Aortic smooth muscle cell (primary cell): ENCODE measurements around the gene ADGRV1. TPM values are rescaled to one million over a fixed set of nuclear protein-coding genes. Genes with fewer than 3 reads are reported as not detected.

ENCODE experiments used
- total RNA-seq: library from RNA; depleted of rRNA; stranded (reverse); fragments of >200 nt; gene quantifications from 2 replicates; pipeline ENCODE4 v1.2.3, GENCODE V29; 2014

ADGRV1 gene
- 0.13 and 0.19 TPM in 2 replicates for total RNA-seq

GRCh38 chr5:90558344-90559192, at the start of gene ADGRV1:
ADGRV1 (plus strand) TSS chr5:90558797; CDS start chr5:90558896, 99 bp downstream.

GRCh38 chr5:90529194-90529938, 29.2 kb upstream of the ADGRV1 start, which contains the start of gene LYSMD3:
LYSMD3 (minus strand) TSS chr5:90529584; CDS start chr5:90525289, 4,295 bp downstream.

Other genes with a start within 250 kb of the ADGRV1 start
- 13.5 and 19.7 TPM in 2 replicates for gene CETN3, start 149.0 kb upstream of the ADGRV1 start, total RNA-seq
- gene MBLAC2, start 84.0 kb upstream of the ADGRV1 start, total RNA-seq: 2.7 and 3.4 TPM in 2 replicates
- 2.0 and 3.2 TPM in 2 replicates for gene POLR3G, start 83.9 kb upstream of the ADGRV1 start, total RNA-seq
- gene LYSMD3, start 29.2 kb upstream of the ADGRV1 start, total RNA-seq: 13.9 and 16.3 TPM in 2 replicates